ENCODE measurements around the gene KIAA0753. TPM values are rescaled to one million over a fixed set of nuclear protein-coding genes. Genes with fewer than 3 reads are reported as not detected.

KIAA0753 gene
- polyA plus RNA-seq, 1 experiment = 11.5 TPM

DNA sequence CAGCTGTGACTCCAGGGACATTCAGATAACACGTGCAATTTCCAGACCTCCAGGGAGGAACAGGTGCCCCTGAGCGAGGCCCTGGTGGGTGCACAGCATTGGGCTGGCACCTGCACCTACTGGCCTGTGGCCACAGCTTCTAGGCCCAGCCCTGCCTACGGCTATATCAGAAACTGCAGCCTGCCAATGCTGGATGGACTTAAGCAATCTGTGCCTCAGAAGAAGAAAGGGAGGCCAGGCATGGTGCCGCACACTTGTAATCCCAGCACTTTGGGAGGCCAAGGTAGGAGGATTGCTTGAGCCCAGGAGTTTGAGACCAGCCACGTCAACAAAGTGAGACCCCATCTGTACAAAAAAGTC, 96.5 kb downstream of the KIAA0753 start:
- Histone ChIP-seq H3K27ac (ENCODE audit: low read depth, low read length) (no peak overlapping the region), H3K4me3 (ENCODE audit: low read depth, low read length) (no peak overlapping the region), H3K27me3 (ENCODE audit: control insufficient read depth, insufficient read depth, low read length) (peaks cover 11% of the 10 kb centered on the region), H3K9me3 (ENCODE audit: control insufficient read depth, insufficient read depth, low read length) (peaks cover 1% of the 10 kb centered on the region)
- no peak for DNase-seq (ENCODE audit: low read depth, low spot score)
- ChIA-PET POLR2A (no interaction called here), CTCF (no interaction called here)
- TF ChIP-seq, protein P1, sequence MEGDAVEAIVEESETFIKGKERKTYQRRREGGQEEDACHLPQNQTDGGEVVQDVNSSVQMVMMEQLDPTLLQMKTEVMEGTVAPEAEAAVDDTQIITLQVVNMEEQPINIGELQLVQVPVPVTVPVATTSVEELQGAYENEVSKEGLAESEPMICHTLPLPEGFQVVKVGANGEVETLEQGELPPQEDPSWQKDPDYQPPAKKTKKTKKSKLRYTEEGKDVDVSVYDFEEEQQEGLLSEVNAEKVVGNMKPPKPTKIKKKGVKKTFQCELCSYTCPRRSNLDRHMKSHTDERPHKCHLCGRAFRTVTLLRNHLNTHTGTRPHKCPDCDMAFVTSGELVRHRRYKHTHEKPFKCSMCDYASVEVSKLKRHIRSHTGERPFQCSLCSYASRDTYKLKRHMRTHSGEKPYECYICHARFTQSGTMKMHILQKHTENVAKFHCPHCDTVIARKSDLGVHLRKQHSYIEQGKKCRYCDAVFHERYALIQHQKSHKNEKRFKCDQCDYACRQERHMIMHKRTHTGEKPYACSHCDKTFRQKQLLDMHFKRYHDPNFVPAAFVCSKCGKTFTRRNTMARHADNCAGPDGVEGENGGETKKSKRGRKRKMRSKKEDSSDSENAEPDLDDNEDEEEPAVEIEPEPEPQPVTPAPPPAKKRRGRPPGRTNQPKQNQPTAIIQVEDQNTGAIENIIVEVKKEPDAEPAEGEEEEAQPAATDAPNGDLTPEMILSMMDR (IDR thresholded peaks at IDR 0.05; ENCODE audit: low read depth, low read length) = no peak

DNA sequence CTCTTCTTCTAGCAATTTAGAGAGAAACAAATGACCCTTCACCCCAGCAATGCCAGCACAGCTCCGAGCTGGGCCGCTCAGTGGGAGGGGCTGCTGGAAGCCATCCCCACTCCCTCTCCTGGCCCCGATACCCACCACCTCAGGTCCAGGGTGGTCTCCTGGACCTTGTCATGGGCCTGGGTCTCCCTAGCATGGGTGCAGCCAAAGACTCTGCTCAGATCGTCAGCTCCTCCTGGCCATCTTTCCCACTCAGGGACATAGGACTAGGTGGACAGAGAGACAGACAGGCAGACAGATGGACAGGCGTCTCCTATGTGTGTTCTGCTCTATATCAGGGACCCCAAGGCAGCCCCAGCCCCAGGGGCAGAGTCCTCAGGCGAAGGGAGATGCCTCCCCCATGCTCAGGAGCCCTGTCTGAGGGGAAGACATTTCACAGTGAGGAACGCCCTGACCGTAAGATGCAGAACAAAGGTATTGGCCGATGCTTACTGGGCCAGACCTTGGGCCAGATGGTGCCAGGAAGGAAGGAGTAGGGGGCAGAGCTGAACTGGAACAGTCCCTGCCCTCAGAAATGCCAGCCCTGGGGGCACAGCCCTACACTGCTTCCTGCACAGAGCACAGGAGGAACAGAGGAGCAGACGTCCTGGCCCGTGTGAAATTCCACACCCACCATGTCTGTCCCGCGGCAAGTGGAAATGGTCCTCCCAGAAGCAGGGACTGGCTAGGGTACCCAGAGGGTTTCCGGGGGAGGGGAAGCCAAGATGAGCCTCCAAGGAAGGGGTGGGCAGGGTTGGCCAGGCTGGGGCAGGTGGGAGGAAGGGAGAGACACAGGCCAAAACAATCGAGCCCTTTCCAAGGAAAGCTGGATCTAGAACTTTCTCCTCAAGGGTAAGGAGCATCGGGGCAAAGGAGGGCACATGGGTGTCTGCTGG, 97.2 kb downstream of the KIAA0753 start:
- peaks cover 11% of the 10 kb centered on the region for H3K27me3 ChIP-seq (ENCODE audit: control insufficient read depth, insufficient read depth, low read length)
- DNase-seq (ENCODE audit: low read depth, low spot score) = no peak
- H3K4me3 ChIP-seq (ENCODE audit: low read depth, low read length) = no peak overlapping the region
- TF ChIP-seq, protein P1 (IDR thresholded peaks at IDR 0.05; ENCODE audit: low read depth, low read length) = no peak
- H3K27ac ChIP-seq (ENCODE audit: low read depth, low read length) = no peak overlapping the region
- H3K9me3 ChIP-seq (ENCODE audit: control insufficient read depth, insufficient read depth, low read length) = peaks cover 4% of the 10 kb centered on the region
- ChIA-PET CTCF (no interaction called here), POLR2A (no interaction called here)

DNA sequence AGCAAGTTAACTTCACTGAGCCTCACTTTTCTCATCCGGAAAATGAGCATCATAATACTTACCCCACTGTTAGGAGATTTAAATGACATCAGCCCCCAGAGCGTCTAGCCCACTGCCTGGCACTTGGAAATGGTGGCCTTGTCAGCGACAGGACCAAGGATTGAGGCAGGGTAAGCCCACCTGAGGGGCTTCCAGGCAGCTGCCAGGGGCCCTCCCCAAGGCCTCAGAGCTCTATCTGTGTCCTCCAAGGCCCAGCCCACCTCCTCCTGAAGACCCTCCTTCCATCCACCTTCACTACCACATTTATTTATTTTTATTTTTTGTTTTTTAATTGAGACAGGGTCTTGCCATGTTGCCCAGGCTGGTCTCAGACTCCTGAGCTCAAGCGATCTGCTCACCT, 97.9 kb downstream of the KIAA0753 start:
- Histone ChIP-seq H3K27ac (ENCODE audit: low read depth, low read length) (no peak overlapping the region), H3K9me3 (ENCODE audit: control insufficient read depth, insufficient read depth, low read length) (peaks cover 4% of the 10 kb centered on the region), H3K4me3 (ENCODE audit: low read depth, low read length) (no peak overlapping the region), H3K27me3 (ENCODE audit: control insufficient read depth, insufficient read depth, low read length) (peaks cover 11% of the 10 kb centered on the region)
- CTCF ChIA-PET = no interaction called here
- POLR2A ChIA-PET = no interaction called here
- TF ChIP-seq, protein P1 (IDR thresholded peaks at IDR 0.05; ENCODE audit: low read depth, low read length) = no peak
- DNase-seq (ENCODE audit: low read depth, low spot score) = no peak

DNA sequence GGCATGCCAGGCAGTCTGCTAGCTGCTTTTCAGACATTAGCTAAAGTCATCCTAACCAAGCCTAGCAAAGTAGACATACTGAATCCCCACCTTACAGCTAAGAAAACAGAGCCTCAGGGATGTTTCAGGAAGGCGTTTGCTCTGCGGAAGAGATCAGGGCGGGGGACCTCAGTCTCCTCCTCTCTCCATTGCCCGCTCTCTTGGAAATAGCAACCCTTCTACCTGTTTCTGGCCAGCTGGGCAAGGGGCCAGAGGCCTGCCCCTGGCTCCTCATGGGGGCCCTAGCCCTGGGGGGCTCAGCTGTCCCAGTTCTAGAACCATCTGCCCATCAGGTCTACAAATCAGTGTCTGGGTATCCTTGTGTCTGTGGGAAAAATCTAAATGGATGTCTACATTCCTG, 98.6 kb downstream of the KIAA0753 start:
- TF ChIP-seq, protein P1 (IDR thresholded peaks at IDR 0.05; ENCODE audit: low read depth, low read length) = no peak
- Histone ChIP-seq H3K27me3 (ENCODE audit: control insufficient read depth, insufficient read depth, low read length) (peaks cover 11% of the 10 kb centered on the region), H3K9me3 (ENCODE audit: control insufficient read depth, insufficient read depth, low read length) (peaks cover 4% of the 10 kb centered on the region), H3K27ac (ENCODE audit: low read depth, low read length) (no peak overlapping the region), H3K4me3 (ENCODE audit: low read depth, low read length) (no peak overlapping the region)
- ChIA-PET POLR2A (no interaction called here), CTCF (no interaction called here)
- DNase-seq (ENCODE audit: low read depth, low spot score) = no peak

DNA sequence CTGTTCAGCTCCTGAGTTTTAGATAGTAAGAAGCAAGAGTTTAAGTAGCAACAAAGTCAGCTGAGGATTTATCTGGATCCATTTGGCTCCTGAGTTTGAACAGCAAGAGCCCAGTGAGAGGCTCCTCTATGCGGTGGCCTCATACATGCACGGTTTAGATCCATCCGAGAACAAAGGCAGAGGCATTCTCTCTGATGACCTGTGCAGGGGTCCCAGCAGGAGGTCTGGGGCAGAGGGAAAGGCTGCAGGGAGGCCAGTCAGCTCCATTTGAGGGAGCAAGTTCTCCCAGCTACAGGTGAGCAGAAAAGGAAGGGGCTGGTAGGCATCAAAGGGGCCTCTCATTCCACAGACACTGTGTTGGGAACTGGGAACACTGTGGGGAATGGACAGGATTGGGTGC, 100.6 kb downstream of the KIAA0753 start:
- peaks cover 4% of the 10 kb centered on the region for H3K9me3 ChIP-seq (ENCODE audit: control insufficient read depth, insufficient read depth, low read length)
- H3K27ac ChIP-seq (ENCODE audit: low read depth, low read length) = no peak overlapping the region
- peaks cover 7% of the 10 kb centered on the region for H3K27me3 ChIP-seq (ENCODE audit: control insufficient read depth, insufficient read depth, low read length)
- ChIA-PET POLR2A (no interaction called here), CTCF (no interaction called here)
- no peak overlapping the region for H3K4me3 ChIP-seq (ENCODE audit: low read depth, low read length)
- TF ChIP-seq, protein P1 (IDR thresholded peaks at IDR 0.05; ENCODE audit: low read depth, low read length) = no peak
- no peak for DNase-seq (ENCODE audit: low read depth, low spot score)

Measured in AG04450 (cell line).